ENCODE measurements around the gene MLPH.

The MLPH gene

GRCh38 chr2:237480556-237480955 is 6.5 kb upstream of the MLPH start:
- FAIRE-seq: no peak

- no peak for FAIRE-seq
These were observed 6.0 kb upstream of the MLPH start for GRCh38 chr2:237480988-237481525.

- FAIRE-seq: no peak
These were observed 4.6 kb upstream of the MLPH start for GRCh38 chr2:237482485-237482884.

GRCh38 chr2:237483018-237483731 is 3.9 kb upstream of the MLPH start:
- no peak for FAIRE-seq

- FAIRE-seq: no peak
These were observed 1.7 kb upstream of the MLPH start for GRCh38 chr2:237485304-237485703.

- FAIRE-seq: no peak
These were observed 1.2 kb upstream of the MLPH start for GRCh38 chr2:237485844-237486243.

- FAIRE-seq: no peak
These were observed 675 bp upstream of the MLPH start for GRCh38 chr2:237486334-237486818.

- no peak for FAIRE-seq
These were observed 445 bp downstream of the MLPH start for GRCh38 chr2:237487496-237487895.

GRCh38 chr2:237488295-237488694 is 1.2 kb downstream of the MLPH start:
- no peak for FAIRE-seq

GRCh38 chr2:237488901-237489860 is 2.1 kb downstream of the MLPH start:
- FAIRE-seq: no peak

- no peak for FAIRE-seq
These were observed 3.1 kb downstream of the MLPH start for GRCh38 chr2:237490009-237490711.

GRCh38 chr2:237490795-237491194 is 3.7 kb downstream of the MLPH start:
- FAIRE-seq: no peak

- FAIRE-seq: no peak
These were observed 4.6 kb downstream of the MLPH start for GRCh38 chr2:237491515-237492118.

GRCh38 chr2:237492137-237492890 is 5.3 kb downstream of the MLPH start:
- FAIRE-seq: no peak

GRCh38 chr2:237494066-237494465 is 7.0 kb downstream of the MLPH start:
- no peak for FAIRE-seq

- FAIRE-seq: no peak
These were observed 8.6 kb downstream of the MLPH start for GRCh38 chr2:237495521-237496117.

GRCh38 chr2:237496428-237496827 is 9.4 kb downstream of the MLPH start:
- FAIRE-seq: no peak

- FAIRE-seq: no peak
These were observed 10.2 kb downstream of the MLPH start for GRCh38 chr2:237497009-237497837.

- FAIRE-seq: no peak
These were observed 10.8 kb downstream of the MLPH start for GRCh38 chr2:237497838-237498186.

GRCh38 chr2:237498341-237498740 is 11.3 kb downstream of the MLPH start:
- no peak for FAIRE-seq
